ENCODE results near the gene TM2D3.
"Not testable (repeated sequence)": the region's sequence is repeated elsewhere in the genome, so short reads cannot be mapped to it uniquely, and the experiment has no call there.

Gene TM2D3

DNA sequence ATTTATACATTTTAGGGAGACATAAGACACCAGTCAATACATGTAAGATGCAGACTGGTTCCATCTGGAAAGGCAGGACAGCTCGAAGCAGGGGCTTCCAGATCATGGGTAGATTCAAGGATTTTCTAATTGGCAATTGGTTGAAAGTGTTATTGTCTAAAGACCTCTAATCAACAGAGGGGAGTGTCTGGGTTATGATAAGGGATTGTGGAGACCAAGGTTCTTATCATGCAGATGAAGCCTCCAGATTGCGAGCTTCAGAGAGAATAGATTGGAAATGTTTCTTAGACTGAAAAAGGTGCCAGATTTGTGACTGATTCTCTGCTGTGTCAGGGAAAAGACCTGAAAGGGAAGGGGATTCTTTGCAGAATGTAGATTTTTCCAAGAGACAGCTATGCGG is 15.1 kb downstream of the TM2D3 start:
- TF ChIP-seq, protein P1, sequence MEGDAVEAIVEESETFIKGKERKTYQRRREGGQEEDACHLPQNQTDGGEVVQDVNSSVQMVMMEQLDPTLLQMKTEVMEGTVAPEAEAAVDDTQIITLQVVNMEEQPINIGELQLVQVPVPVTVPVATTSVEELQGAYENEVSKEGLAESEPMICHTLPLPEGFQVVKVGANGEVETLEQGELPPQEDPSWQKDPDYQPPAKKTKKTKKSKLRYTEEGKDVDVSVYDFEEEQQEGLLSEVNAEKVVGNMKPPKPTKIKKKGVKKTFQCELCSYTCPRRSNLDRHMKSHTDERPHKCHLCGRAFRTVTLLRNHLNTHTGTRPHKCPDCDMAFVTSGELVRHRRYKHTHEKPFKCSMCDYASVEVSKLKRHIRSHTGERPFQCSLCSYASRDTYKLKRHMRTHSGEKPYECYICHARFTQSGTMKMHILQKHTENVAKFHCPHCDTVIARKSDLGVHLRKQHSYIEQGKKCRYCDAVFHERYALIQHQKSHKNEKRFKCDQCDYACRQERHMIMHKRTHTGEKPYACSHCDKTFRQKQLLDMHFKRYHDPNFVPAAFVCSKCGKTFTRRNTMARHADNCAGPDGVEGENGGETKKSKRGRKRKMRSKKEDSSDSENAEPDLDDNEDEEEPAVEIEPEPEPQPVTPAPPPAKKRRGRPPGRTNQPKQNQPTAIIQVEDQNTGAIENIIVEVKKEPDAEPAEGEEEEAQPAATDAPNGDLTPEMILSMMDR (conservative IDR thresholded peaks at IDR 0.05) = no peak
- H3K27ac ChIP-seq = no peak overlapping the region

DNA sequence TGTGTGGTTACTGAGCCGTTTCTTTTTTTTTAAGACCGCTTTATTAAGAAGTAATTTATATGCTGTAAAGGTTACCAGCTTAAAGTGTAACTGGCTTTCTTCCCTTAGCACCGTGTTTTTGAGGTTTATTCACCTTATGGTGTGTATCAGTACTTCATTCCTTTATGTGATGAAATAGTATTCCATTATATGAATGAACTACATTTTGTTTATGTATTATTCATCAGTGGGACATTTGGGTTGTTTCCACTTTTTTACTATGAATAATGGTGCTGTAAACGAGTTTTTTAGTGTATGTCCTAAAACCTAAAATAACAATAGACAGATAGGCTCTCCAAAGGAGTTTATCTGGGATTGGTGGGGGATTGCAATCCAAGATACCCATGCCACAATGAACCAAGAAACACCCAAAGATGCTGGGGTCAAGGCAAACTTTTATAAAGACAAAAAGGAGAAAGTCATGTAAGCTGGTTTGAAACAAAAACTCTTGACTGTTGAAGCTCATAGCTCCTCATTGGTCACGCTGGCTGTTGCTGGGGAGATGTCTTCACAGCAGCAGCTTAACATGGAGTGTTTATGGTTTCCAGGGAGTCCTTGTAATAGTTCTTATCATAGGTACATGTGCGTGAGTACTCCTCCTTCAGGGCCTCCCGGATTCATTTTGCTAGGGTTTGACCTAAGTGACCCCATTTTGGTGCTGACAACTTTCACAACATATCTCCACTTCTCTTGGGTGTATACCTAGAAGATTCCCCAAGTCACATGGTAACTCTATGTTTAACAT is 16.0 kb downstream of the TM2D3 start:
- TF ChIP-seq, protein P1 (conservative IDR thresholded peaks at IDR 0.05) = no peak
- H3K27ac ChIP-seq = no peak overlapping the region

DNA sequence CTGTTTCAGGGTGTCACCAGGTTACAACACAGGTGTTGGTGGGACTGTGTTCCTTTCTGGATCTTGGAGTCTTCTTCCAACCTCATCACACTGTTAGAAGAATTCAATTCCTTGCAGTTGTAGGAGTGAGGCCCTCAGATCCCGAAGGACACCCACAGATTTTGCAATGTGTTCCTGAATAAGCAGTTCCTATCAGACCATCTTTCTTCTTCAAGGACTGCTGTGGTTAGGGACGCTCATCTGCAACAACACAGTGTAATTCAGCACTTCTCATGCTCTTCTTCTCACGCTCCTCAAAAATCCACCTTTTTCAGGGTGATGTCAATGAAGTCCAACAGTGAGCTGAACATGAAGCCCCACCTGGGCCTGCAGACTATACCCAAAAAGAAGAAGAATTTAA is 18.8 kb downstream of the TM2D3 start:
- H3K27ac ChIP-seq = no peak overlapping the region
- TF ChIP-seq, protein P1 (conservative IDR thresholded peaks at IDR 0.05) = no peak

DNA sequence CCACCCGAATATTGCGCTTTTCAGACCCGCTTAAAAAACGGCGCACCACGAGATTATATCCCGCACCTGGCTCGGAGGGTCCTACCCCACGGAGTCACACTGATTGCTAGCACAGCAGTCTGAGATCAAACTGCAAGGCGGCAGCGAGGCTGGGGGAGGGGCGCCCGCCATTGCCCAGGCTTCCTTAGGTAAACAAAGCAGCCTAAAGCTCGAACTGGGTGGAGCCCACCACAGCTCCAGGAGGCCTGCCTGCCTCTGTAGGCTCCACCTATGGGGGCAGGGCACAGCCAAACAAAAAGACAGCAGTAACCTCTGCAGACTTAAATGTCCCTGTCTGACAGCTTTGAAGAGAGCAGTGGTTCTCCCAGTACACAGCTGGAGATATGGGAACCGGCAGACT is 25.5 kb downstream of the TM2D3 start:
- not testable (repeated sequence) for H3K27ac ChIP-seq

DNA sequence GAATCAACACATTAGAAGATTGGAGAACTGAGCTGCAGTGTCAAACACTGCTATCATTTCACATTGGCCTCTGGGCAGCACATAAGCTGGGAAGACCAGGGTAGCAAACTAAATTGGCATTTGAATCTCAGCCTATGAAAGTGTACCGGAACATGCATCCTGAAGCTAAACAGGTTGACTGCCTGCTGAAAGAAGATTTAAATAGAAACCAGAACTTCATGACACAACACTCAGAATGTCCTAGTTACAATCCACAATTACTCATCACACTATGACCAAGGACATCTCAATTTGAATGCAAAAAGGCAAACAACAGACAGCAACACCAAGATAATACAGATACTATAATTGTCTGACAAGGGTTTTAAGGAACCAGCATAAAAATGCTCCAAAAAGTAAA is 26.2 kb downstream of the TM2D3 start:
- TF ChIP-seq, protein P1 (conservative IDR thresholded peaks at IDR 0.05) = no peak
- no peak overlapping the region for H3K27ac ChIP-seq

DNA sequence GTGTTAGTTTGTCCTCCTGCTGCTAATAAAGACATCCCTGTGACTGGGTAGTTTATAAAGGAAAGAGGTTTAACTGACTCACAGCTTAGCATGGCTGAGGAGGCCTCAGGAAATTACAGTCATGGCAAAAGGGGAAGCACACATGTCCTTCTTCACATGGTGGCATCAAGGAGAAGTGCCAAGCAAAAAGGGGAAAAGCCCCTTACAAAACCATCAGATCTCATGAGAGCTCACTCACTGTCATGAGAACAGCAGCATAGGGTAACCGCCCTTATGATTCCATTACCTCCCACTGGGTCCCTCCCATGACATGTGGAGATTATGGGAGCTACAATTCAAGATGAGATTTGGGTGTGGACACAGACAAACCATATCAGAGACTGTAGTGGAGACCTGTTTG is 27.0 kb downstream of the TM2D3 start:
- TF ChIP-seq, protein P1 (conservative IDR thresholded peaks at IDR 0.05) = no peak
- no peak overlapping the region for H3K27ac ChIP-seq

DNA sequence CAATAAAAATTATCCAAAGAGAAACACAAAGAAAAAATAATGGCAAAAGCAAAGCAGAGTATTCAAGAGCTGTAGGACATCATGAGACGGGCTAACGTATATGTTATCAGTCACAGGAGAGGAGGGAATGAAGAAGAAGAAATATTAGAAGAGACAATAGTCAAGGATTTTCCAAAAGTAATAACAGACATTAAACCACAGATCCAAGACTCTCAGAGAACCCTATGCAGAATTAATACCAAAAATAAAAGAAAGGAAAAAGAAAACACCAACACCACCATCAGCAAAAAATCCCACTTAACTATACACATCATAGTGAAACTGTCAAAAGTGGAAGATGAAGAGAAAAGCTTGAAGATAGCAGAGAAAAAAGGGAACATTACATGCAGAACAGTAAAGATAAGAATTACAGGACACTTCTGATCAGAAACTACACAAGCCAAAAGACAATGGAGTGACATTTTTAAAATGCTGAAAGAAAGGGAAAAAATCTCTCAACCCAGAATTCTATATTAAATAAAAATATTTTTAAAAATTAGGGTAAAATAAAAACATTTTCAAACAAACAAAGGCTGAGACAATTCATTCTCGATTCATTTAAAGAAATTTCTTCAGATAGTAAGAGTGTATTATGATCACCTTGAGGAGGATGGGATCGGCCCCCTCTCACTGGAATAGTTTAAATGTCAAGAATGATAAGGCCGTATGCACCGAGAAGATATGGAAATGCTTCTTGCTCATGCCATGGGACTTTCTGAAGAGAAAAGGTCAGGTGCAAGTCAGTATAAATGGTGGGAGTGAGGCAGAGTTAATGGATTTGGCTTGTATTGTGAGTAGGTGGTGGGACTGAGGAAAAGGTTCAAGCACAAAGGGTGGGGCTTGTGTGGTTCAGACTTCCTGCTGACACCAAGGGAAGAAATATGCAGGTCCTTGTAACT is 28.5 kb downstream of the TM2D3 start:
- TF ChIP-seq, protein P1 (conservative IDR thresholded peaks at IDR 0.05) = no peak

More for the DNA sequence above, 28.5 kb downstream of the TM2D3 start:
- H3K27ac ChIP-seq = no peak overlapping the region
